Measurements from ENCODE around the gene SHANK1. TPM values are rescaled to one million over a fixed set of nuclear protein-coding genes. Genes with fewer than 3 reads are reported as not detected.

The SHANK1 gene
- total and polyA plus RNA-seq, 2 of the 13 experiments (the other 11 are each of a cell fraction or from before 2014, with no cell fraction given), result not detected

DNA sequence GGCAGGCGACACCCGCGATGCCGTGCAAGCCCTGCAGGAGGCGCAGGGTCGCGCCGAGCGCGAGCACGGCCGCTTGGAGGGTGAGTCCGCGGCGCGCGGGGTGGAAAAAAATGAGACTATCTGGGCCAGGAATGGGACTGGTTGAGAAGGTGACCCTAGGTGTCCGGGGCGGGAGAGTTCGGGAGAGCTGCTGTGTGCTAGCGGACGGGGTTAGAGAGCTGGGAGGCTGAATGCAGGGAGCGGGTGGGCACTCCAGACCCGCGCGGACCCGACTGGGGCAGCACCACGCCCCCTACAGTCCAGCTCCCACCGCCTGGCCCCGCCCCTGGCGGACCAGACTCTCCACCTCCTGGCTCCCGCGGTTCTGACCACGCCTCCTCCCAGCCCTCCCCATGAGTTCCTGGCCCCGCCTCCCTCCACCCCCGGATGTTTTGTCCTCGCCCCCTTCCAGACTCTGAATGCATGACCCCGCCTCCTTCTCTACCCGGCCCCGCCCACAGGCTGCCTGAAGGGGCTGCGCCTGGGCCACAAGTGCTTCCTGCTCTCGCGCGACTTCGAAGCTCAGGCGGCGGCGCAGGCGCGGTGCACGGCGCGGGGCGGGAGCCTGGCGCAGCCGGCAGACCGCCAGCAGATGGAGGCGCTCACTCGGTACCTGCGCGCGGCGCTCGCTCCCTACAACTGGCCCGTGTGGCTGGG, 5.1 kb upstream of the SHANK1 start (continued):
- TF ChIP-seq, protein P1, sequence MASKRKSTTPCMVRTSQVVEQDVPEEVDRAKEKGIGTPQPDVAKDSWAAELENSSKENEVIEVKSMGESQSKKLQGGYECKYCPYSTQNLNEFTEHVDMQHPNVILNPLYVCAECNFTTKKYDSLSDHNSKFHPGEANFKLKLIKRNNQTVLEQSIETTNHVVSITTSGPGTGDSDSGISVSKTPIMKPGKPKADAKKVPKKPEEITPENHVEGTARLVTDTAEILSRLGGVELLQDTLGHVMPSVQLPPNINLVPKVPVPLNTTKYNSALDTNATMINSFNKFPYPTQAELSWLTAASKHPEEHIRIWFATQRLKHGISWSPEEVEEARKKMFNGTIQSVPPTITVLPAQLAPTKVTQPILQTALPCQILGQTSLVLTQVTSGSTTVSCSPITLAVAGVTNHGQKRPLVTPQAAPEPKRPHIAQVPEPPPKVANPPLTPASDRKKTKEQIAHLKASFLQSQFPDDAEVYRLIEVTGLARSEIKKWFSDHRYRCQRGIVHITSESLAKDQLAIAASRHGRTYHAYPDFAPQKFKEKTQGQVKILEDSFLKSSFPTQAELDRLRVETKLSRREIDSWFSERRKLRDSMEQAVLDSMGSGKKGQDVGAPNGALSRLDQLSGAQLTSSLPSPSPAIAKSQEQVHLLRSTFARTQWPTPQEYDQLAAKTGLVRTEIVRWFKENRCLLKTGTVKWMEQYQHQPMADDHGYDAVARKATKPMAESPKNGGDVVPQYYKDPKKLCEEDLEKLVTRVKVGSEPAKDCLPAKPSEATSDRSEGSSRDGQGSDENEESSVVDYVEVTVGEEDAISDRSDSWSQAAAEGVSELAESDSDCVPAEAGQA (IDR thresholded peaks at IDR 0.05; ENCODE audit: low read depth), result no peak
- TF ChIP-seq, protein P1 (CRISPR knock-in tag; IDR thresholded peaks at IDR 0.05; ENCODE audit: borderline replicate concordance), result no peak
- TF ChIP-seq CHD2 (IDR thresholded peaks at IDR 0.05; ENCODE audit: low read depth, low read length), result no peak
- TF ChIP-seq HOXA3 (CRISPR knock-in tag; IDR thresholded peaks at IDR 0.05), result peak; percentile 29; the same call in 1 of the 2 replicates
- no peak for TF ChIP-seq ZNF792 (CRISPR knock-in tag; IDR thresholded peaks at IDR 0.05)
- TF ChIP-seq EHMT2 (IDR thresholded peaks at IDR 0.05; ENCODE audit: borderline replicate concordance, low read depth, low read length), result no peak
- TF ChIP-seq THAP11 (CRISPR knock-in tag; IDR thresholded peaks at IDR 0.05), result peak; percentile 25; the same call in 1 of the 2 replicates
- TF ChIP-seq NRL (CRISPR knock-in tag; IDR thresholded peaks at IDR 0.05; ENCODE audit: borderline replicate concordance), result 0 out of 2 replicates have a peak, but pooled peaks have one; percentile 31
- TF ChIP-seq ZNF703 (CRISPR knock-in tag; IDR thresholded peaks at IDR 0.05; ENCODE audit: borderline replicate concordance), result no peak
- TF ChIP-seq RFXAP (CRISPR knock-in tag; IDR thresholded peaks at IDR 0.05; ENCODE audit: borderline replicate concordance), result 0 out of 2 replicates have a peak, but pooled peaks have one; percentile 26
- TF ChIP-seq, protein P2, sequence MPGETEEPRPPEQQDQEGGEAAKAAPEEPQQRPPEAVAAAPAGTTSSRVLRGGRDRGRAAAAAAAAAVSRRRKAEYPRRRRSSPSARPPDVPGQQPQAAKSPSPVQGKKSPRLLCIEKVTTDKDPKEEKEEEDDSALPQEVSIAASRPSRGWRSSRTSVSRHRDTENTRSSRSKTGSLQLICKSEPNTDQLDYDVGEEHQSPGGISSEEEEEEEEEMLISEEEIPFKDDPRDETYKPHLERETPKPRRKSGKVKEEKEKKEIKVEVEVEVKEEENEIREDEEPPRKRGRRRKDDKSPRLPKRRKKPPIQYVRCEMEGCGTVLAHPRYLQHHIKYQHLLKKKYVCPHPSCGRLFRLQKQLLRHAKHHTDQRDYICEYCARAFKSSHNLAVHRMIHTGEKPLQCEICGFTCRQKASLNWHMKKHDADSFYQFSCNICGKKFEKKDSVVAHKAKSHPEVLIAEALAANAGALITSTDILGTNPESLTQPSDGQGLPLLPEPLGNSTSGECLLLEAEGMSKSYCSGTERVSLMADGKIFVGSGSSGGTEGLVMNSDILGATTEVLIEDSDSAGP (CRISPR knock-in tag; IDR thresholded peaks at IDR 0.05; ENCODE audit: borderline replicate concordance), result peak; percentile 51; the same call in 1 of the 2 replicates

Measured in HepG2 (cell line).